HCT116 (cell line): ENCODE results near the gene DNAJB8. TPM values are rescaled to one million over a fixed set of nuclear protein-coding genes. Genes with fewer than 3 reads are reported as not detected.

Experiments
- ATAC-seq: fragments of 200-7000 bp; cut with Tn5 transposase; 2 replicates; pipeline ENCODE4 v1.9.1; 2020; ENCODE audit warnings: mild to moderate bottlenecking, moderate library complexity
- BruUV-seq: library from RNA; stranded (reverse); fragments of 400-500 nt; replicated peaks from 2 replicates; lab custom pipeline; 2021; lab: Mats Ljungman, UMichigan
- CTCF ChIA-PET: fragments of 300-600 bp; sonication (Branson Sonifier 250); formaldehyde crosslinking; loops from one replicate; lab custom pipeline; 2021; ENCODE audit warnings: antibody characterized with exemption; lab: Charles Lee
- POLR2A ChIA-PET: fragments of 300-600, 350-600 bp; sonication (Branson Sonifier 250); formaldehyde crosslinking; loops from one replicate; lab custom pipeline; 2021; ENCODE audit warnings: antibody characterized with exemption; lab: Charles Lee
- RAD21 ChIA-PET, 2 experiments: fragments of 300-600 bp; sonication (Branson Sonifier 250); formaldehyde crosslinking; loops; one replicate each; lab custom pipeline; 2023; ENCODE audit warnings: low total read pairs in 2 of 2; ENCODE audit not compliant: uncharacterized antibody in 2 of 2, unreplicated experiment in 2 of 2, low non-redundant PET in 1 of 2; lab: Charles Lee
- DNase-seq: peaks from one replicate; pipeline ENCODE4 v3.0.0-alpha.2; 2010; ENCODE audit warnings: low read depth, low spot score
- H2AFZ ChIP-seq: fragments of 200-600 bp; shearing (Covaris generic), sonication (generic); 2 replicates; pipeline ENCODE4 v1.6.1; 2017; ENCODE audit warnings: low read depth, mixed run types, mixed read lengths, antibody characterized with exemption, low read length; ENCODE audit not compliant: poor library complexity, severe bottlenecking
- H3K27ac ChIP-seq: 2 replicates; pipeline ENCODE4 v1.5.1; 2012; ENCODE audit warnings: low read depth, low read length
- H3K27me3 ChIP-seq: fragments of 200-600 bp; sonication (generic); 2 replicates; pipeline ENCODE4 v1.6.1; 2016; ENCODE audit warnings: mixed run types, low read length, mixed read lengths; ENCODE audit not compliant: insufficient read depth
- H3K36me3 ChIP-seq, 2 experiments: fragments of 200-500 bp in 1 of 2; fragments of 200-600 bp in 1 of 2; sonication (Bioruptor generic) in 1 of 2; sonication (generic) in 1 of 2; 2 replicates each; pipeline versions ENCODE4 v1.5.1 to v1.6.1; 2014 to 2016; ENCODE audit warnings: low read length in 2 of 2, inconsistent platforms in 1 of 2, mixed read lengths in 1 of 2, mixed run types in 1 of 2; ENCODE audit not compliant: insufficient read depth in 2 of 2, control insufficient read depth in 1 of 2
- H3K4me1 ChIP-seq, 2 experiments: fragments of 200-600 bp in 1 of 2; sonication (generic) in 1 of 2; 2 replicates each; pipeline versions ENCODE4 v1.5.1 to v1.6.1; 2012 to 2017; ENCODE audit warnings: low read length in 2 of 2, inconsistent platforms in 1 of 2, mild to moderate bottlenecking in 1 of 2, mixed read lengths in 1 of 2, mixed run types in 1 of 2, moderate library complexity in 1 of 2; ENCODE audit not compliant: insufficient read depth in 2 of 2, control insufficient read depth in 1 of 2
- H3K4me2 ChIP-seq: fragments of 200-600 bp; sonication (generic); 2 replicates; pipeline ENCODE4 v1.6.1; 2017; ENCODE audit warnings: mixed run types, low read length, mixed read lengths
- H3K4me3 ChIP-seq, 2 experiments: fragments of 200-600 bp in 1 of 2; sonication (generic) in 1 of 2; replicated peaks in 1 of 2; 2 replicates each; pipeline ENCODE4 v1.5.1; 2011 to 2016; ENCODE audit warnings: low read length in 2 of 2, control low read depth in 1 of 2, low read depth in 1 of 2, mild to moderate bottlenecking in 1 of 2, mixed read lengths in 1 of 2, mixed run types in 1 of 2
- H3K79me2 ChIP-seq: fragments of 200-600 bp; sonication (generic); 2 replicates; pipeline ENCODE4 v1.6.1; 2017; ENCODE audit warnings: mild to moderate bottlenecking, mixed run types, low read length, moderate library complexity, mixed read lengths; ENCODE audit not compliant: insufficient read depth
- H3K9ac ChIP-seq: fragments of 200-600 bp; sonication (generic); 2 replicates; pipeline ENCODE4 v1.6.1; 2016; ENCODE audit warnings: low read length, mixed read lengths
- H3K9me2 ChIP-seq: fragments of 200-600 bp; sonication (generic), shearing (Covaris generic); 2 replicates; pipeline ENCODE4 v1.6.1; 2017; ENCODE audit warnings: mixed run types, mild to moderate bottlenecking, moderate library complexity; ENCODE audit not compliant: insufficient read depth
- H3K9me3 ChIP-seq, 2 experiments: fragments of 200-500 bp in 1 of 2; fragments of 200-600 bp in 1 of 2; sonication (Bioruptor generic) in 1 of 2; sonication (generic) in 1 of 2; 2 replicates each; pipeline ENCODE4 v1.6.1; 2014 to 2017; ENCODE audit warnings: low read length in 2 of 2, mixed read lengths in 2 of 2, inconsistent platforms in 1 of 2, low read depth in 1 of 2, mild to moderate bottlenecking in 1 of 2, mixed run types in 1 of 2, moderate library complexity in 1 of 2; ENCODE audit not compliant: control insufficient read depth in 1 of 2, insufficient read depth in 1 of 2
- H4K20me1 ChIP-seq: fragments of 200-600 bp; sonication (generic), shearing (Covaris generic); 2 replicates; pipeline ENCODE4 v1.6.1; 2017; ENCODE audit warnings: mixed run types, mild to moderate bottlenecking, moderate library complexity; ENCODE audit not compliant: insufficient read depth
- ATF3 ChIP-seq: IDR thresholded peaks from 2 replicates; pipeline ENCODE4 v1.6.1; 2012
- EGR1 ChIP-seq: IDR thresholded peaks from 2 replicates; pipeline ENCODE4 v1.6.1; 2012; ENCODE audit warnings: low read depth
- ELF1 ChIP-seq: IDR thresholded peaks from 2 replicates; pipeline ENCODE4 v1.6.1; 2012; ENCODE audit warnings: low read depth, borderline replicate concordance
- EZH2phosphoT487 ChIP-seq: fragments of 200-600 bp; IDR thresholded peaks from 2 replicates; pipeline ENCODE4 v1.6.1; 2018; ENCODE audit warnings: antibody characterized with exemption, borderline replicate concordance
- POLR2A ChIP-seq: IDR thresholded peaks from 2 replicates; pipeline ENCODE4 v1.7.0; 2011; ENCODE audit warnings: borderline replicate concordance; ENCODE audit not compliant: insufficient read depth, insufficient read length; ENCODE audit errors: extremely low read depth
- RAD21 ChIP-seq: IDR thresholded peaks from 2 replicates; pipeline ENCODE4 v1.6.1; 2012; ENCODE audit warnings: low read depth, mild to moderate bottlenecking
- SIN3A ChIP-seq: IDR thresholded peaks from 2 replicates; pipeline ENCODE4 v1.6.1; 2012; ENCODE audit warnings: low read depth
- SP1 ChIP-seq: IDR thresholded peaks from 2 replicates; pipeline ENCODE4 v1.6.1; 2012; ENCODE audit warnings: low read depth
- SRF ChIP-seq: IDR thresholded peaks from 2 replicates; pipeline ENCODE4 v1.6.1; 2012; ENCODE audit warnings: low read depth
- ZBTB33 ChIP-seq: IDR thresholded peaks from 2 replicates; pipeline ENCODE4 v1.6.1; 2011; ENCODE audit warnings: mild to moderate bottlenecking, low read length, moderate library complexity; ENCODE audit not compliant: insufficient replicate concordance; ENCODE audit errors: extremely low read depth
- ZFX ChIP-seq: fragments of 450-650 bp; IDR thresholded peaks from 2 replicates; pipeline ENCODE4 v1.6.1; 2017
- ZNF274 ChIP-seq: fragments of 200-500 bp; sonication (Bioruptor generic); IDR thresholded peaks from 2 replicates; pipeline ENCODE4 v1.6.1; 2014; ENCODE audit warnings: mild to moderate bottlenecking, low read depth, low read length, inconsistent platforms
- intact Hi-C: fragments of 100-400 bp; cut with micrococcal nuclease; formaldehyde crosslinking; loops from 2 replicates; pipeline ENCODE4 v1.10.0; 2022
- total RNA-seq: library from RNA; stranded (reverse); gene quantifications from one replicate; pipeline ENCODE4 v1.2.1, GENCODE V29; 2021; ENCODE audit not compliant: unreplicated experiment
- TF ChIP-seq, protein P1 (sequence below): IDR thresholded peaks from 2 replicates; pipeline ENCODE4 v1.6.1; 2012; ENCODE audit warnings: low read depth

The DNAJB8 gene
- total RNA-seq, 1 experiment from 2014 or later, result not detected

DNA sequence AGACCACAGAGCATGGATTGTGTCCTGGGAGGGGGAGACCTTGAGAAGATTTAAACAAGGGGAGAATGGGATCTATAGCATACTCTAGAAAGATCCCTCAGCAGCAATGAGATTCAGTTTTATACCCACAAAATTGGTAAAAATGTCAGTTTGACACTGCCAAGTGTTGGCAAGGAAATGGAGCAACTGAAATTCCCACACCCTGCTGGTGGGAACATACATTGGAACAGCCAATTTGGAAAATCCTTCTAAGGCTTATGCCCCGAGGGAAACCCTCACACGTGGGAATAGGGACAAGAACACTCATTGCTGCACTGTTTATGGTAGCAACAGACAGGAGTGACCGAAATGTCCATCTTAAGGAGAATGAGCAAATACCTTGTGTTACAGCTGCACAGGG, 5.0 kb upstream of the DNAJB8 start:
- no TSS peak for BruUV-seq

GRCh38 chr3:128471110-128471509, 4.4 kb upstream of the DNAJB8 start:
- Histone ChIP-seq H2AFZ (no peak overlapping the region), H3K27me3 (peaks cover 2% of the 10 kb centered on the region; the same call in 1 of the 2 replicates), H4K20me1 (no peaks in the 10 kb centered on the region), H3K9me2 (no peaks in the 10 kb centered on the region), H3K4me2 (no peak overlapping the region), H3K4me3 (no peak overlapping the region), H3K9ac (no peak overlapping the region), H3K4me1 (no peaks in the 10 kb centered on the region), H3K27ac (no peak overlapping the region), H3K36me3 (no peaks in the 10 kb centered on the region), H3K79me2 (no peaks in the 10 kb centered on the region), H3K9me3 (no peaks in the 10 kb centered on the region)
- CTCF ChIA-PET, result no interaction called here
- BruUV-seq, result no TSS peak
- RAD21 ChIA-PET, result no interaction called here
- POLR2A ChIA-PET, result no interaction called here
- no peak for TF ChIP-seq ZNF274
- TF ChIP-seq SP1, result no peak
- TF ChIP-seq SIN3A, result no peak
- no peak for TF ChIP-seq ZBTB33
- TF ChIP-seq ELF1, result no peak
- TF ChIP-seq ATF3, result no peak
- TF ChIP-seq POLR2A, result no peak
- no peak for TF ChIP-seq EGR1
- no peak for TF ChIP-seq SRF
- TF ChIP-seq, protein P1, sequence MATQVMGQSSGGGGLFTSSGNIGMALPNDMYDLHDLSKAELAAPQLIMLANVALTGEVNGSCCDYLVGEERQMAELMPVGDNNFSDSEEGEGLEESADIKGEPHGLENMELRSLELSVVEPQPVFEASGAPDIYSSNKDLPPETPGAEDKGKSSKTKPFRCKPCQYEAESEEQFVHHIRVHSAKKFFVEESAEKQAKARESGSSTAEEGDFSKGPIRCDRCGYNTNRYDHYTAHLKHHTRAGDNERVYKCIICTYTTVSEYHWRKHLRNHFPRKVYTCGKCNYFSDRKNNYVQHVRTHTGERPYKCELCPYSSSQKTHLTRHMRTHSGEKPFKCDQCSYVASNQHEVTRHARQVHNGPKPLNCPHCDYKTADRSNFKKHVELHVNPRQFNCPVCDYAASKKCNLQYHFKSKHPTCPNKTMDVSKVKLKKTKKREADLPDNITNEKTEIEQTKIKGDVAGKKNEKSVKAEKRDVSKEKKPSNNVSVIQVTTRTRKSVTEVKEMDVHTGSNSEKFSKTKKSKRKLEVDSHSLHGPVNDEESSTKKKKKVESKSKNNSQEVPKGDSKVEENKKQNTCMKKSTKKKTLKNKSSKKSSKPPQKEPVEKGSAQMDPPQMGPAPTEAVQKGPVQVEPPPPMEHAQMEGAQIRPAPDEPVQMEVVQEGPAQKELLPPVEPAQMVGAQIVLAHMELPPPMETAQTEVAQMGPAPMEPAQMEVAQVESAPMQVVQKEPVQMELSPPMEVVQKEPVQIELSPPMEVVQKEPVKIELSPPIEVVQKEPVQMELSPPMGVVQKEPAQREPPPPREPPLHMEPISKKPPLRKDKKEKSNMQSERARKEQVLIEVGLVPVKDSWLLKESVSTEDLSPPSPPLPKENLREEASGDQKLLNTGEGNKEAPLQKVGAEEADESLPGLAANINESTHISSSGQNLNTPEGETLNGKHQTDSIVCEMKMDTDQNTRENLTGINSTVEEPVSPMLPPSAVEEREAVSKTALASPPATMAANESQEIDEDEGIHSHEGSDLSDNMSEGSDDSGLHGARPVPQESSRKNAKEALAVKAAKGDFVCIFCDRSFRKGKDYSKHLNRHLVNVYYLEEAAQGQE, result no peak
- TF ChIP-seq RAD21, result no peak
- TF ChIP-seq ZFX, result no peak
- no peak for ATAC-seq
- no peak for DNase-seq
- intact Hi-C loops, result no loop called here

More for the DNA sequence above, 5.0 kb upstream of the DNAJB8 start:
- CTCF ChIA-PET, result no interaction called here
- Histone ChIP-seq H3K4me3 (no peak overlapping the region), H3K79me2 (no peaks in the 10 kb centered on the region), H3K9me2 (no peaks in the 10 kb centered on the region), H3K9ac (no peak overlapping the region), H3K36me3 (no peaks in the 10 kb centered on the region), H2AFZ (no peak overlapping the region), H4K20me1 (no peaks in the 10 kb centered on the region), H3K27ac (no peak overlapping the region), H3K27me3 (no peaks in the 10 kb centered on the region; the same call in 1 of the 2 replicates), H3K9me3 (no peaks in the 10 kb centered on the region), H3K4me1 (no peaks in the 10 kb centered on the region), H3K4me2 (no peak overlapping the region)
- DNase-seq (no peak), ATAC-seq (no peak)
- no peak for TF ChIP-seq EZH2phosphoT487
- RAD21 ChIA-PET, result no interaction called here
- intact Hi-C loops, result no loop called here
- POLR2A ChIA-PET, result no interaction called here
